IPS-15b (cell line): ENCODE results near the gene OR6C76.
"Not testable (repeated sequence)": the region's sequence is repeated elsewhere in the genome, so short reads cannot be mapped to it uniquely, and the experiment has no call there.

Experiments used
- H3K27me3 ChIP-seq: one replicate; pipeline ENCODE4 v1.6.1; 2013; ENCODE audit warnings: low read length; ENCODE audit not compliant: control insufficient read depth, insufficient read depth
- H3K36me3 ChIP-seq: one replicate; pipeline ENCODE4 v1.6.1; 2013; ENCODE audit warnings: low read length; ENCODE audit not compliant: control insufficient read depth, insufficient read depth
- H3K4me1 ChIP-seq: one replicate; pipeline ENCODE4 v1.6.1; 2013; ENCODE audit warnings: mild to moderate bottlenecking, low read length; ENCODE audit not compliant: control insufficient read depth, insufficient read depth
- H3K4me3 ChIP-seq: one replicate; pipeline ENCODE4 v1.5.1; 2013; ENCODE audit warnings: low read depth, low read length
- H3K9ac ChIP-seq: one replicate; pipeline ENCODE4 v1.6.1; 2013; ENCODE audit warnings: low read depth, mild to moderate bottlenecking, low read length
- H3K9me3 ChIP-seq: one replicate; pipeline ENCODE4 v1.6.1; 2013; ENCODE audit warnings: mild to moderate bottlenecking, low read length; ENCODE audit not compliant: control insufficient read depth, insufficient read depth

OR6C76 gene

DNA sequence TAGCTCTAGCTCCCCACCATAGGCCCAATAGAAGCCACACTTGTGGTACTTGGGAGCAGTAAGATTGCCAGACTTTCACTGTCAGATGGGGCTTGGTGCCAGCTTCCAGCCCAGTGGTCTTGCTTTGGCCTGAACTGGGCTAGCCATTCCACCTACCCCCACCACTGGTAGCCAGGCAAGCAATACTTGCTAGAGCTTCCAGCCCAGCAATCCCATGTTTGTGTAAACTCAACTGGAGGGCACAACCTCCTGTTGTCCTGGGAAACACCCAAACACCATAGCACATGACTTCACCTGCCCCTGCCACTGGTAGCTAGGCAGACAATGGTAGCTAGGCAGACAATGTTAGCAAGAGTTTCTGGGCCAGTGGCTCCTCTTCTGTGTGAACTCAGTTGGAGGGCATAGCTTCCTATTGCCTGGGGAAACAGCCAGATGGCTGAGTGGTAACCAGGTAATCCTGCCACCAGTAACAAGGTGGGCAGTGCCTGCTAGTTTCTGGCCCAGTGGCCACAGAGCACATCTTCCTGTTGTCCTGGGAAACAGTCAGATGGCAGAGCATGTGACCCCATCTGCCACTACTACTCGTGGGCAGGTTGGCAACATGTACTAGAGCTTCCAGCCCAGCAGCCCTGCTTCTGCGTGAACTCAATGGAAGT is 5.6 kb upstream of the OR6C76 start:
- Histone ChIP-seq H3K9me3 (no peaks in the 10 kb centered on the region), H3K27me3 (no peaks in the 10 kb centered on the region), H3K9ac (no peak overlapping the region), H3K4me3 (no peak overlapping the region), H3K36me3 (no peaks in the 10 kb centered on the region), H3K4me1 (no peaks in the 10 kb centered on the region)

- peak overlapping the region; percentile 22 for H3K4me3 ChIP-seq
- H3K36me3 ChIP-seq: no peaks in the 10 kb centered on the region
- H3K9me3 ChIP-seq: no peaks in the 10 kb centered on the region
- no peak overlapping the region for H3K9ac ChIP-seq
- H3K27me3 ChIP-seq: no peaks in the 10 kb centered on the region
- H3K4me1 ChIP-seq: peaks cover 16% of the 10 kb centered on the region
Measured at GRCh38 chr12:55428331-55429243, 2.5 kb downstream of the OR6C76 start.

- H3K9ac ChIP-seq, H3K4me1 ChIP-seq, H3K9me3 ChIP-seq, H3K27me3 ChIP-seq, H3K4me3 ChIP-seq, H3K36me3 ChIP-seq: not testable (repeated sequence)
Measured at GRCh38 chr12:55441233-55441632, 15.2 kb downstream of the OR6C76 start.

GRCh38 chr12:55443776-55444175 is 17.7 kb downstream of the OR6C76 start, which contains the start of gene OR6C2:
Gene OR6C2 (plus strand): TSS chr12:55444076. CDS start chr12:55452214, 8,138 bp downstream.
- no peaks in the 10 kb centered on the region for H3K4me1 ChIP-seq
- no peaks in the 10 kb centered on the region for H3K27me3 ChIP-seq
- no peak within 1 kb of the TSS for H3K9ac ChIP-seq
- no peaks in the 10 kb centered on the region for H3K9me3 ChIP-seq
- H3K36me3 ChIP-seq: no peaks in the 10 kb centered on the region
- H3K4me3 ChIP-seq: no peak within 1 kb of the TSS

- Histone ChIP-seq H3K9me3 (no peaks in the 10 kb centered on the region), H3K4me3 (no peak overlapping the region), H3K9ac (no peak overlapping the region), H3K27me3 (no peaks in the 10 kb centered on the region), H3K36me3 (no peaks in the 10 kb centered on the region), H3K4me1 (no peaks in the 10 kb centered on the region)
Measured at GRCh38 chr12:55445357-55445756, 19.3 kb downstream of the OR6C76 start.

DNA sequence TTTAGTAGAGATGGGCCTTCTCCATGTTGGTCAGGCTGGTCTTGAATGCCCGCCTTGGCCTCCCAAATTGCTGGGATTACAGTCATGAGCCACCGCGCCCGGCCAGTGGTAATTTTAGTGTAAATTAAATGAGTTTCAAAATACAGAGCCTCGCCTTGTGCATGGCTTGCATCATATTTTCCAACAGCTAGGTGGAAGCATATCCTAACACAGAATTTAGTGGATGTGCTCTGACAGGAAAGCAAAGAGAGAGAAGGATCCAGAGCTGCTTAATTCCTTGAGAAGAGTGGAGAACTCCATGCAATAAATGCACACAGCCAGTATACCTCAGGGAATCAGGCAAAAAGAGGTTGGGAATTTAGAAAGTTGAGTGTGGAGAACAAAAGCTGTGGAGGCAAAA is 20.3 kb downstream of the OR6C76 start:
- Histone ChIP-seq H3K9ac (no peak overlapping the region), H3K36me3 (no peaks in the 10 kb centered on the region), H3K4me3 (no peak overlapping the region), H3K27me3 (no peaks in the 10 kb centered on the region), H3K4me1 (no peaks in the 10 kb centered on the region), H3K9me3 (no peaks in the 10 kb centered on the region)

- Histone ChIP-seq H3K27me3 (no peaks in the 10 kb centered on the region), H3K4me3 (no peak overlapping the region), H3K9me3 (no peaks in the 10 kb centered on the region), H3K4me1 (no peaks in the 10 kb centered on the region), H3K9ac (no peak overlapping the region), H3K36me3 (no peaks in the 10 kb centered on the region)
Measured at GRCh38 chr12:55448825-55449224, 22.8 kb downstream of the OR6C76 start.

DNA sequence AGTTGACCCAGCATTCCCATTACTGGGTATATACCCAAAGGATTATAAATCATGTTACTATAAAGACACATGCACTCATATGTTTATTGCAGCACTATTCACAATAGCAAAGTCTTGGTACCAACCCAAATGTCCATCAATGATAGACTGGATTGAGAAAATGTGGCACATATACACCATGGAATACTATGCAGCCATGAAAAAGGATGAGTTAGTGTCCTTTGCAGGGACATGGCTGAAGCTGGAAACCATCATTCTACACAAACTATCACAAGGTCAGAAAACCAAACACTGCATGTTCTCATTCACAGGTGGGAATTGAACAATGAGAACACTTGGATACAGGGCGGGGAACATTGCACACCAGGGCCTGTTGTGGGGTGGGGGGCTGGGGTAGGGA is 38.9 kb downstream of the OR6C76 start:
- not testable (repeated sequence) for H3K4me3 ChIP-seq, H3K9ac ChIP-seq, H3K9me3 ChIP-seq, H3K27me3 ChIP-seq, H3K36me3 ChIP-seq, H3K4me1 ChIP-seq

- H3K36me3 ChIP-seq: no peaks in the 10 kb centered on the region
- no peaks in the 10 kb centered on the region for H3K9me3 ChIP-seq
- no peak overlapping the region for H3K9ac ChIP-seq
- H3K4me3 ChIP-seq: no peak overlapping the region
- H3K4me1 ChIP-seq: no peaks in the 10 kb centered on the region
- H3K27me3 ChIP-seq: no peaks in the 10 kb centered on the region
Measured at GRCh38 chr12:55467836-55468235, 41.8 kb downstream of the OR6C76 start.

GRCh38 chr12:55469291-55469690 is 43.2 kb downstream of the OR6C76 start:
- Histone ChIP-seq H3K9me3 (no peaks in the 10 kb centered on the region), H3K36me3 (no peaks in the 10 kb centered on the region), H3K4me1 (no peaks in the 10 kb centered on the region), H3K4me3 (no peak overlapping the region), H3K9ac (no peak overlapping the region), H3K27me3 (no peaks in the 10 kb centered on the region)

GRCh38 chr12:55470088-55470829 is 44.2 kb downstream of the OR6C76 start, which contains the start of gene OR6C70:
Gene OR6C70 (minus strand): TSS chr12:55470138. CDS start chr12:55470138, 0 bp downstream.
- Histone ChIP-seq H3K9me3 (no peaks in the 10 kb centered on the region), H3K36me3 (no peaks in the 10 kb centered on the region), H3K27me3 (no peaks in the 10 kb centered on the region), H3K4me1 (no peaks in the 10 kb centered on the region), H3K4me3 (no peak within 1 kb of the TSS), H3K9ac (no peak within 1 kb of the TSS)
